Esophagus squamous epithelium (tissue), 4 donors: ENCODE data around the gene GNG12.

Experiments used
- CTCF ChIP-seq, 6 experiments: fragments of 450-650 bp in 4 of 6; fragments of 200-600 bp in 2 of 6; sonication (generic) in 2 of 6; IDR thresholded peaks; one replicate each; pipeline ENCODE4 v1.5.1; 2016 to 2019; ENCODE audit warnings: antibody characterized with exemption in 6 of 6, mild to moderate bottlenecking in 4 of 6, moderate library complexity in 4 of 6
- POLR2A ChIP-seq, 4 donors: fragments of 450-650 bp; IDR thresholded peaks; one replicate each; pipeline ENCODE4 v1.6.1; 2017; ENCODE audit warnings: antibody characterized with exemption in 4 of 4, mild to moderate bottlenecking in 4 of 4, moderate library complexity in 3 of 4

GRCh38 chr1:67761091-67761490 lies 72.2 kb downstream of the GNG12 start:
- TF ChIP-seq POLR2A (IDR thresholded peaks at IDR 0.05) = no peak
- TF ChIP-seq CTCF (IDR thresholded peaks at IDR 0.05) = no peak
